BE2C (cell line): ENCODE results near the gene DAND5.

ENCODE experiments used
- DNase-seq: peaks from one replicate; pipeline ENCODE4 v3.0.0-alpha.2; 2020
- H3K27me3 ChIP-seq: fragments of 250-450 bp; sonication (Bioruptor Pico); 2 replicates; pipeline ENCODE4 v1.5.1; 2020; ENCODE audit warnings: mild to moderate bottlenecking
- H3K36me3 ChIP-seq: fragments of 250-450 bp; sonication (Bioruptor Pico); 2 replicates; pipeline ENCODE4 v1.5.1; 2020; ENCODE audit warnings: mild to moderate bottlenecking
- H3K4me1 ChIP-seq: fragments of 250-450 bp; sonication (Bioruptor Pico); 2 replicates; pipeline ENCODE4 v1.5.1; 2020
- H3K4me3 ChIP-seq: 2 replicates; pipeline ENCODE4 v1.5.1; 2011; ENCODE audit warnings: low read depth, low read length
- H3K9me3 ChIP-seq: fragments of 250-450 bp; sonication (Bioruptor Pico); 2 replicates; pipeline ENCODE4 v1.5.1; 2020
- TF ChIP-seq, protein P1 (sequence below): IDR thresholded peaks from 2 replicates; pipeline ENCODE4 v1.5.1; 2012; ENCODE audit warnings: mild to moderate bottlenecking, low read depth, low read length

DAND5 gene

DNA sequence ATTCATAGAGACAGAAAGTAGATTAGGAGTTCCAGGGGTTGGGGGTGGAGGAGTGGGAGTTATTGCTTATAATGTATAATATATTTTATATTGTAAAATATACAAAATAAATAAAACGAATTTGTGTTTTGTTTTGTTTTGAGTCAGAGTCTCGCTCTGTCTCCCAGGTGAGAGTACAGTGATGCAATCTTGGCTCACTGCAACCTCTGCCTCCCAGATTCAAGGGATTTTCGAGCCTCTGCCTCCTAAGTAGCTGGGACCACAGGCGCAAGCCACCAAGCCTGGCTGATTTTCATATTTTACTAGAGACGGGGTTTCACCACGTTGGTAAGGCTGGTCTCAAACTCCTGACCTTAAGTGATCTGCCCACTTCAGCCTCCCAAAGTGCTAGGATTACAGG is 9.9 kb upstream of the DAND5 start:
- H3K27me3 ChIP-seq, result no peaks in the 10 kb centered on the region
- TF ChIP-seq, protein P1, sequence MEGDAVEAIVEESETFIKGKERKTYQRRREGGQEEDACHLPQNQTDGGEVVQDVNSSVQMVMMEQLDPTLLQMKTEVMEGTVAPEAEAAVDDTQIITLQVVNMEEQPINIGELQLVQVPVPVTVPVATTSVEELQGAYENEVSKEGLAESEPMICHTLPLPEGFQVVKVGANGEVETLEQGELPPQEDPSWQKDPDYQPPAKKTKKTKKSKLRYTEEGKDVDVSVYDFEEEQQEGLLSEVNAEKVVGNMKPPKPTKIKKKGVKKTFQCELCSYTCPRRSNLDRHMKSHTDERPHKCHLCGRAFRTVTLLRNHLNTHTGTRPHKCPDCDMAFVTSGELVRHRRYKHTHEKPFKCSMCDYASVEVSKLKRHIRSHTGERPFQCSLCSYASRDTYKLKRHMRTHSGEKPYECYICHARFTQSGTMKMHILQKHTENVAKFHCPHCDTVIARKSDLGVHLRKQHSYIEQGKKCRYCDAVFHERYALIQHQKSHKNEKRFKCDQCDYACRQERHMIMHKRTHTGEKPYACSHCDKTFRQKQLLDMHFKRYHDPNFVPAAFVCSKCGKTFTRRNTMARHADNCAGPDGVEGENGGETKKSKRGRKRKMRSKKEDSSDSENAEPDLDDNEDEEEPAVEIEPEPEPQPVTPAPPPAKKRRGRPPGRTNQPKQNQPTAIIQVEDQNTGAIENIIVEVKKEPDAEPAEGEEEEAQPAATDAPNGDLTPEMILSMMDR, result no peak
- H3K4me1 ChIP-seq, result peaks cover 10% of the 10 kb centered on the region
- H3K9me3 ChIP-seq, result no peaks in the 10 kb centered on the region
- H3K36me3 ChIP-seq, result peaks cover 13% of the 10 kb centered on the region
- H3K4me3 ChIP-seq, result no peak overlapping the region
- no peak for DNase-seq

DNA sequence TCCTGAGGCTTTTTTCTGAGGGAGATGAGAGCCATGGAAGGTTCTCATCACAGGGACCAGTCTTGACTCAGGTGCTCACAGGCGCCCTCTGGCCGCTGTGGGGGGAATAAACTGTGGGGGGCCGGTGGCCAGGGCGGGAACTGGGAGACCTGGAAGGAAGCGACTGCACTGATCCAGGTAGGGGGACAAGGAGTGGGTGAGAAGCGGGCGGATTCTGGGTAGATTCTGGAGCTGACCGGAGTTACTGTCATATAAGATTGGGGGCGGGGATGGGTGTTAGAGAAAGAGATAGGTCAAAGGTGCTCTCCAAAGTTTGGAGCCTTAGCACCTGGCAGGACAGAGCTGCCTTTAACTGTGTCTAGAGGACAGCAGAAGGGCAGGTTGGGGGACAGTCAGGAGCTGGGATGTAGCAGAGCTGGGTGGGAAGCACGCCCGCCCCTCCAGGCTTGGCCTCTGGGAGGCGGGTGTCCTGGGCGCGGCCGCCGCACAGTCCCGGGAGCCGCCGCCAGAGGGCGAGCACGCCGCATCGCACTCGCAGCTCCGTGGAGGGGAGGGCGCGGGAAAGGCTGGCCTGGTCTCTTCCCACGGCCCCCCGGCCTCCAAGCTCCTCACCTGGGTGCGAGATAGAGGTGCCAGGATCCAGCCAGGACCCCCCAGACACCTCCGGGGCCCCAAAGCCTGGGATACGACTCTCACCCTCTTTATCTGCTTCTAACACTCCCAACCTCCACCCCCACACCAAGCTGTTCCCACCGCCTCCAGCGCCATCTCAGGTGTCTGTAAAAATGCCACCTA is 4.2 kb upstream of the DAND5 start:
- TF ChIP-seq, protein P1, result peak; percentile 82
- no peaks in the 10 kb centered on the region for H3K4me1 ChIP-seq
- H3K4me3 ChIP-seq, result peak overlapping the region; percentile 68
- peak; percentile 86 for DNase-seq
- H3K9me3 ChIP-seq, result no peaks in the 10 kb centered on the region
- no peaks in the 10 kb centered on the region for H3K27me3 ChIP-seq
- no peaks in the 10 kb centered on the region for H3K36me3 ChIP-seq

DNA sequence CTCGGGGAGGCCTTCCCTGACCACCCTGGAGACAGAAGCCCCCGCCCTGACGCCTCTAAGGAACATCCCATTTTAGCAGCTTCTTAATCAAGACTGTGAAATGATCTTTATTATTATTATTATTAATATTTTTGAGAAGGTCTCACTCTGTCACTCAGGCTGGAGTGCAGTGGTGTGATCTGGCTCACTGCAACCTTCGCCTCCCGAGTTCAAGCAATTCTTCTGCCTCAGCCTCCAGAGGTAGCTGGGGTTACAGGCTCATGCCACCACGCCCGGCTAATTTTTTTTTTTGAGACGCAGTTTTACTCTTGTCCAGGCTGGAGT is 3.6 kb upstream of the DAND5 start:
- H3K9me3 ChIP-seq, result no peaks in the 10 kb centered on the region
- no peaks in the 10 kb centered on the region for H3K4me1 ChIP-seq
- no peaks in the 10 kb centered on the region for H3K36me3 ChIP-seq
- H3K27me3 ChIP-seq, result no peaks in the 10 kb centered on the region
- peak overlapping the region; percentile 68 for H3K4me3 ChIP-seq
- no peak for DNase-seq
- TF ChIP-seq, protein P1, result no peak

DNA sequence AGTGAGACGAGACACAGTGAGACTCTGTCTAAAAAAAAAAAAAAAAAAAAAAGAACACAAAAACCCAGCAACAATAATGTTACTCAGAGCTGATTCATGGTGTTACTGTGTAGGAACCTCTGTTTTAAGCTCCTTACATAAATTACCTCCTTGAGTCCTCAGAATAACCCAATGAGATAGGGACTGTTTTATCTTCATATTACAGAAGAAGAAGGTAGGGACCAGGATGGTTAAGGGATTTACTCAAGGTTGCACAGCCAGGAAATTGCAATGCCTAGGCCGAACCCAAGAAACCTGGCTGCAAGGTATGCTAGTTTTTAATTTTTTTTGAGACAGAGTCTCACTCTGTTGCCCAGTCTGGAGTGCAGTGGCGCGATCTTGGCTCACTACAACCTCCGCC is 1.5 kb upstream of the DAND5 start:
- no peak for DNase-seq
- Histone ChIP-seq H3K27me3 (no peaks in the 10 kb centered on the region), H3K9me3 (no peaks in the 10 kb centered on the region), H3K4me1 (no peaks in the 10 kb centered on the region), H3K36me3 (no peaks in the 10 kb centered on the region), H3K4me3 (no peak overlapping the region)
- TF ChIP-seq, protein P1, result no peak

DNA sequence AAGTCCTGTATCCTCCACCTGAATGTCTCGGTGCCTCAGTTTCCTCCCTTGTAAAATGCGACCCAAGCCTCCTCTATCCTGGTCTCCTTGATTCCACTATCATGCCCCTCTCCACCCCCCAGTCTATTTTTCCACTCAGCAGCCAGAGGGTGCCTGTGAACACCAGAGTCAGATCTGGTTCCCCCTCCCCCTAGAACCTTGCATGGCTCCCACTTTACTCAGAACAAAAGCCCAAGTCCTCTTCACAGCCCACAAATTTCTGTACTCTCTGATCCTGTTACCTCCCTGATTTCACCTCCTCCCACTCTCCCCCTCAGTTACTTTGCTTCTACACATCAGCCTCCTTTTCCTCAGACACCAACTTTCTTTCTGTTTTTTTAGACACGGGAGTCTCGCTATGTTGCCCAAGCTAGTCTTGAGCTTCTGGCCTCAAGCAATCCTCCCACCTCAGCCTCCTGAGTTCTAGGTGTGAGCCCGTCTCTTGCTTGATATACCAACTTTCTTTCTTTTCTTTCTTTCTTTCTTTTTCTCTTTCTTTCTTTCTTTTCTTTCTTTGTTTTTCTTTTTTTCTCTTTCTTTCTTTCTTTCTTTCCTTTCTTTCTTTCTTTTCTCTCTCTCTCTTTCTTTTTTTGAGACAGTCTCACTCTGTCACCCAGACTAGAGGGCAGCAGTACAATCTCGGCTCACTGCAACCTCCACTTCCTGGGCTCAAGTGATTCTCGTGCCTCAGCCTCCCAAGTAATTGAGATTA is 869 bp downstream of the DAND5 start:
- Histone ChIP-seq H3K36me3 (no peaks in the 10 kb centered on the region), H3K9me3 (no peaks in the 10 kb centered on the region), H3K27me3 (no peaks in the 10 kb centered on the region), H3K4me3 (no peak overlapping the region), H3K4me1 (no peaks in the 10 kb centered on the region)
- no peak for DNase-seq
- TF ChIP-seq, protein P1, result no peak

DNA sequence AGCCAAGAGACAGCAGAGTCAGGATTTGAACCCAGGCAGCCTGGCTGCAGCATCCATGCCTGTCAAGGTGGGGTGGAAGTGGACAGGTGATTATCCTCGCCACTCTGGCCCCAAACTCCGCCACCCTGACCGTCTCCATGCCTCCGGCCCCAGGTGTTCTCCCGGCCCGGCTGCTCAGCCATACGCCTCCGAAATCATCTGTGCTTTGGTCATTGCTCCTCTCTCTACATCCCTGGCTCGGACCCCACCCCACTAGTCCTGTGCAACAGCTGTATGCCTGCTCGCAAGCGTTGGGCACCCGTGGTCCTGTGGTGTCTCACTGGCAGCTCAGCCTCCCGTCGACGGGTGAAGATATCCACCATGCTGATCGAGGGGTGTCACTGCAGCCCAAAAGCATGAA is 3.9 kb downstream of the DAND5 start:
- no peak for DNase-seq
- Histone ChIP-seq H3K4me1 (no peaks in the 10 kb centered on the region), H3K4me3 (no peak overlapping the region), H3K9me3 (no peaks in the 10 kb centered on the region), H3K36me3 (no peaks in the 10 kb centered on the region), H3K27me3 (no peaks in the 10 kb centered on the region)
- TF ChIP-seq, protein P1, result no peak
